Measurements from ENCODE around the gene RETREG2.

GRCh38 chr2:219199470-219200211, 21.6 kb downstream of the RETREG2 start:
- TF ChIP-seq POLR2AphosphoS5 (IDR thresholded peaks at IDR 0.05; ENCODE audit: low read depth, low read length) (no peak), CTCF (IDR thresholded peaks at IDR 0.05) (no peak)

Data from Panc1 (cell line).